LNCAP (cell line): ENCODE measurements around the gene PHACTR1.

ENCODE experiments used
- CTCF ChIP-seq: fragments of 450-650 bp; IDR thresholded peaks from 2 replicates; pipeline ENCODE4 v1.5.1; 2017; ENCODE audit warnings: mild to moderate bottlenecking

The PHACTR1 gene

DNA sequence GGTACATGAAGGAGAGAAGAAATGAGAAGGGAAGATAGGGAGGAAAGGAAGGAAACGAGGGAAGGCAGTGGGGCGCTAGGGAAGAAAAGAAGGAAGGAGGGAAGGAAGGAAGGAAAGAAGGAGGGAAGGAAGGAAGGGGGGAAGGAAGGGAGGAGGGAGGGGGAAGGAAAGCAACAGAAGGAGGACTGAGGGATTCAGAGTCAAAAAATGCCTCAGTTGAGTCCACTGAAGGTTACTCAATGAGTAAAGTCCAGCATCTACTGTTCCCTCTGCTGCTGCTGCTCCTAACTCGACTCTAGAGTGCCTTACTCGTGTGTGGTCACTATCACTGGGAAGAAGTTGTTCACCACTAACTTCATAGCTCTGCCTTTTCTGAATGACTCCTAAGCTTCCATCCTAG lies 33.8 kb downstream of the PHACTR1 start:
- TF ChIP-seq CTCF: no peak

DNA sequence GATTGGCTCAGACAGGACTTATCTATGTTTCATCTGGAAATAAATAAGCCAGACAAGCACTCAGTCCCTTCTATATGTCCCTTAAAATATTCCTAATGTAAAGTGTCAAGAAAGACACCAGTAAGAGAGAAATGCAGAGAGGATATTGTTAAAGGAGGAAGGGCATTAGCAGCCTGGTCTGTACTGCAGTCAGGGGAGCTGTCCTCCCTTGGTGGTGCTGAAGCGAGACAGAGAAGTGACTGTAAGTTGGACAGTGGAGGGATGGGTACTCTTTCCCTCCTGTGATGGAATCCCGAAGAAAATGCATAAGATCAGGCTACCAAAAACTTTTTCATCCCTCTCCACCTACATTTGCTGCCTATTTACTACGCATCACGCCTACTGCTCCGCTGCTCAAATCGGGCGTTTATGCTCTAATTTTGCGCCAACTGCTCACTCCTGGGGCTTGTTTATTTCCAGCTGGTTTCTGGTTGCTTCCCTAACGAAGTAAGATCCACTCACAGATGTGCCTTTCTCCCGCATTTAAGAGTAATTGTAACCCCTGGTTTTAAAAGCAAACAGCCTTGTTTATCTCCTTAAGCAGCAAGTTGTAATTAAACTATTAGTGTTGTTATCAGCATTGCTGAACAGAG lies 35.2 kb downstream of the PHACTR1 start:
- TF ChIP-seq CTCF: no peak

DNA sequence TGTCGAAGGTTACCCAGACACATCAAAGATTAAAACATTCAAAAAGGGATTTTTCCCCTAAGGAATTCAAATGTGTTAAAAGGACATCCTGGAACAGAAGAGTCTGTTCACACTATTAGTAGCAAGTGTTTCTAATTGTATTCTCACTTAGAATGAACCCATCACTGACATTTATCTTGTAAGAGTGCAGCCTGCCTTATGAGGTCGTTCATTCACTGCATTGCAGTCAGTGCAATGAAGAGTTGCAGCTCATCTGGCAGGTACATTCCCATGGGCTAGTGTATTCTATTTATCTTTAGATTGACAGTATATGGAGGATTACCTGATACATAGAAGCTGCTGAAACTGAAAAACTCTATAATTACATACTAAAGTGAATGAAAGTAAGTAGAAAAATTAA lies 36.5 kb downstream of the PHACTR1 start:
- TF ChIP-seq CTCF: no peak

DNA sequence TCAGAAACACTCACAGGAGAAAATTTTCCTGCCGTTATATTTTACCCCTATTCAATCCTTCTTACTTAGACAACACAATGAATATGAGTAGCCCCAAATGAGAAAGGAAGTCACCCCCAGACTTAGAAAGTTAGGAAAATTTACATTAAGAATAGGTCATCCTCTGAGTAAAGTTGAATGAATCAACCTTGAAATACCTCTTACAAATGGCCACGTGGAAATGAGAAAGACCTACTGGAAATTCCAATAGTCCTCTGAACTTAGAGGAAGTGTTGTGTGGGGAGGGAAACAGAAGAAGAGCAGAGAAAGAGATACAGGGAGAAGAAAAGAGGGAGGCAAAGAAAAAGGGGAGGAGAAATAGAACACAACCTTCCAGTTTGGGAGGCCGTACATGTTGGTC lies 43.7 kb downstream of the PHACTR1 start:
- TF ChIP-seq CTCF: no peak

GRCh38 chr6:12760911-12761310 lies 44.3 kb downstream of the PHACTR1 start:
- TF ChIP-seq CTCF: no peak

DNA sequence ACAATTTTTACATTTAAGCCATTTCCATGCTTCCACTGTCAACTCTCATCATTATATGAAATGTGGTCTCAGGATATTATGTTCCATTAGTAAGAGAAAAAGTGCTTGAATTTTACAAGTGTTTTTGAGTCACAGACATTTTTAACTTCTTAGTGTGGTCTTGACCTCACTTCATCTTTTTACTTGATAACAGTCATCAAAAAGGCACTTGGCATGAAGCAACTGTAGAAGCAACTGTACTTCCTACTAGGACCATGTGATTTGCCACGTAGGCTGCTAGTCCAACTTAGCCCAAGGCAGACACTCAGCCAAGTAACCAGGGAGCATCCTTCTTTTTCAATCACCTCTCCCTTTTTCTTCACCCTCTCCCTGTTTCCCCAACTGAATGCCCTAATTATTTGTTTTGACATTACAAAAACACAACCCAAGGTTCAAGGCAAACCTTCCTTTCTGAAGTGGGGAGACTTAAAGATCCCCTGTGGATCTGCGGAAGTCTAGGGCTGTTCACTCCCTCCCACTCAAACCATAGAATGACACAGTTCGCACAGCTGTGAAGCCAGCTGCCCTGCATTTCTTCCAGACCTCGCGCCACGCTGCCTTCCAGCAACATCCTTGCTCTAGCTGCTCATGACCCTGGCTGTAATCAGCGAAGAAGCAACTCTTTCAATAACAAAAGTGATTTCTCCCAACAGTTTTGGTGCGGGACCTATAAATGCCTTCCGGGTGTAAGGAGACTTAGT lies 45.0 kb downstream of the PHACTR1 start:
- no peak for TF ChIP-seq CTCF

- no peak for TF ChIP-seq CTCF
Observed at GRCh38 chr6:12766365-12766764, 49.8 kb downstream of the PHACTR1 start.
